PC-9 (cell line): ENCODE data around the gene EME1. TPM values are rescaled to one million over a fixed set of nuclear protein-coding genes. Genes with fewer than 3 reads are reported as not detected.

Experiments used
- BruUV-seq: library from RNA; stranded (reverse); fragments of 400-500 nt; replicated peaks from 2 replicates; lab custom pipeline; 2021; lab: Mats Ljungman, UMichigan
- CTCF ChIA-PET: fragments of 300-600 bp; sonication (Branson Sonifier 250); formaldehyde crosslinking; loops from one replicate; lab custom pipeline; 2022; ENCODE audit warnings: antibody characterized with exemption; lab: Charles Lee
- POLR2A ChIA-PET: fragments of 300-600 bp; sonication (Branson Sonifier 250); formaldehyde crosslinking; loops from one replicate; lab custom pipeline; 2022; ENCODE audit warnings: antibody characterized with exemption; ENCODE audit not compliant: unreplicated experiment; lab: Charles Lee
- DNase-seq, 2 experiments: peaks; one replicate each; pipeline versions ENCODE4 v3.0.0 to v3.0.0-alpha.2; 2015 to 2022; ENCODE audit warnings: mixed read lengths in 1 of 2
- H2AFZ ChIP-seq: fragments of 200-600 bp; sonication (generic); 2 replicates; pipeline ENCODE4 v1.8.1; 2017; ENCODE audit warnings: antibody characterized with exemption
- H3F3A ChIP-seq: fragments of 200-600 bp; sonication (generic); 2 replicates; pipeline ENCODE4 v1.8.1; 2017; ENCODE audit warnings: antibody characterized with exemption, mild to moderate bottlenecking, low read depth; ENCODE audit not compliant: insufficient read depth
- H3K27ac ChIP-seq: fragments of 200-600 bp; sonication (generic); 2 replicates; pipeline ENCODE4 v1.6.1; 2016; ENCODE audit warnings: mixed run types
- H3K27me3 ChIP-seq: fragments of 200-600 bp; sonication (generic); 2 replicates; pipeline ENCODE4 v1.6.1; 2016; ENCODE audit warnings: low read depth, mixed run types; ENCODE audit not compliant: insufficient read depth
- H3K36me3 ChIP-seq: fragments of 200-600 bp; sonication (generic); 2 replicates; pipeline ENCODE4 v1.6.1; 2016; ENCODE audit warnings: low read depth, mixed run types
- H3K4me1 ChIP-seq: fragments of 200-600 bp; sonication (generic); replicated peaks from 2 replicates; pipeline ENCODE4 v1.6.1; 2016; ENCODE audit warnings: mixed run types; ENCODE audit not compliant: insufficient read depth
- H3K4me2 ChIP-seq: fragments of 200-600 bp; sonication (generic); 2 replicates; pipeline ENCODE4 v1.6.1; 2017; ENCODE audit warnings: mixed run types
- H3K4me3 ChIP-seq: fragments of 200-600 bp; sonication (generic); 2 replicates; pipeline ENCODE4 v1.6.1; 2016; ENCODE audit warnings: mixed run types
- H3K79me2 ChIP-seq: fragments of 200-600 bp; sonication (generic); 2 replicates; pipeline ENCODE4 v1.6.1; 2017; ENCODE audit warnings: low read depth, mixed run types
- H3K9me2 ChIP-seq: fragments of 200-600 bp; sonication (generic); 2 replicates; pipeline ENCODE4 v1.8.1; 2017; ENCODE audit warnings: mild to moderate bottlenecking; ENCODE audit not compliant: insufficient read depth
- H3K9me3 ChIP-seq: fragments of 200-600 bp; sonication (generic); 2 replicates; pipeline ENCODE4 v1.8.1; 2016; ENCODE audit warnings: low read depth; ENCODE audit not compliant: insufficient read depth
- H4K20me1 ChIP-seq: fragments of 200-600 bp; sonication (generic); 2 replicates; pipeline ENCODE4 v1.8.1; 2017; ENCODE audit not compliant: insufficient read depth
- EZH2 ChIP-seq: fragments of 200-600 bp; sonication (generic); IDR thresholded peaks from 2 replicates; pipeline ENCODE4 v1.8.0; 2017; ENCODE audit warnings: antibody characterized with exemption, low read depth
- intact Hi-C: fragments of 100-400 bp; cut with micrococcal nuclease; formaldehyde crosslinking; loops from one replicate; pipeline ENCODE4 v1.10.0; 2022; ENCODE audit not compliant: unreplicated experiment
- total RNA-seq: library from RNA; stranded (reverse); gene quantifications from 2 replicates; pipeline ENCODE4 v1.2.3, GENCODE V29; 2021
- TF ChIP-seq, protein P1 (sequence below): fragments of 200-600 bp; sonication (generic); conservative IDR thresholded peaks from 2 replicates; pipeline ENCODE4 v1.6.1; 2017; ENCODE audit warnings: mixed run types, antibody characterized with exemption, mild to moderate bottlenecking, moderate library complexity

The EME1 gene
- total RNA-seq, 1 experiment from 2014 or later: 21.0 TPM

DNA sequence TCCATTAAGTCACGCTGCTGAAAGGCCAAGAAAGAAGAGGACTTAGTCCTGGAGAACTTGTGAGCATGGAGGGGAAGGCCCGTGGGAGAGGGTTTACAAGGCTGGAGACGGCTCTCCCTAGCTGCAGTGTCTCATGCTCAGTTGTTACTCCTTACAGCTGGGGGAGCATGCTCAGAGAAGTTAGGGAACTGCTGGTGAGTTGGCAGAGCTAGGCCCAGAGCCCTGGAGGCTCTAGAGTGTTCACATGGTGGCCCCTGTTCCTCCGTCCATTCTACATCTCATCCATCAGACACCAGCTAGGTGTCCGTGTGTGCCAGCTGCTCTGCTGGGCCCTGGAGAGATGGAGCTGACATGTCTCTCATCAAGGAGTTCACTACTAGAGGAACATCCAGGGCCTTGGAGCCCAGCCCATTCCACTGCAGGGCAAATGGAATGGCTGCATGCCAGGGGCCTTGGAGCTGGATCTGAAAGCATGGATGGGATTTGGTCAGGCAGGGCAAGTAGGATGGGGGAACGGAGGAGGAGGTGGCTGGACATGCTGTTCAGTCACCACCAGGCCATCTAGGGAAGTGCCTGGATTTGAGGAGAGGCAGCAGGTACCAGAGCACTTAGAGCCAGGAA, 20.8 kb upstream of the EME1 start:
- intact Hi-C loops: no loop called here
- Histone ChIP-seq H3K27ac (no peak overlapping the region), H2AFZ (no peak overlapping the region), H3K9me2 (no peaks in the 10 kb centered on the region), H3K27me3 (no peaks in the 10 kb centered on the region), H3K4me2 (no peak overlapping the region), H3K36me3 (0 out of 2 replicates have a peak, but pooled peaks cover 7% of the 10 kb centered on the region), H3F3A (peaks cover 13% of the 10 kb centered on the region; the same call in 1 of the 2 replicates), H4K20me1 (peaks cover 3% of the 10 kb centered on the region), H3K4me1 (0 out of 2 replicates have a peak, but pooled peaks cover under 1% of the 10 kb centered on the region), H3K4me3 (no peak overlapping the region), H3K79me2 (peaks cover 13% of the 10 kb centered on the region), H3K9me3 (no peaks in the 10 kb centered on the region)
- BruUV-seq: no TSS peak
- POLR2A ChIA-PET: no interaction called here
- CTCF ChIA-PET: no interaction called here
- no peak for DNase-seq
- TF ChIP-seq EZH2: no peak
- TF ChIP-seq, protein P1, sequence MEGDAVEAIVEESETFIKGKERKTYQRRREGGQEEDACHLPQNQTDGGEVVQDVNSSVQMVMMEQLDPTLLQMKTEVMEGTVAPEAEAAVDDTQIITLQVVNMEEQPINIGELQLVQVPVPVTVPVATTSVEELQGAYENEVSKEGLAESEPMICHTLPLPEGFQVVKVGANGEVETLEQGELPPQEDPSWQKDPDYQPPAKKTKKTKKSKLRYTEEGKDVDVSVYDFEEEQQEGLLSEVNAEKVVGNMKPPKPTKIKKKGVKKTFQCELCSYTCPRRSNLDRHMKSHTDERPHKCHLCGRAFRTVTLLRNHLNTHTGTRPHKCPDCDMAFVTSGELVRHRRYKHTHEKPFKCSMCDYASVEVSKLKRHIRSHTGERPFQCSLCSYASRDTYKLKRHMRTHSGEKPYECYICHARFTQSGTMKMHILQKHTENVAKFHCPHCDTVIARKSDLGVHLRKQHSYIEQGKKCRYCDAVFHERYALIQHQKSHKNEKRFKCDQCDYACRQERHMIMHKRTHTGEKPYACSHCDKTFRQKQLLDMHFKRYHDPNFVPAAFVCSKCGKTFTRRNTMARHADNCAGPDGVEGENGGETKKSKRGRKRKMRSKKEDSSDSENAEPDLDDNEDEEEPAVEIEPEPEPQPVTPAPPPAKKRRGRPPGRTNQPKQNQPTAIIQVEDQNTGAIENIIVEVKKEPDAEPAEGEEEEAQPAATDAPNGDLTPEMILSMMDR: no peak

DNA sequence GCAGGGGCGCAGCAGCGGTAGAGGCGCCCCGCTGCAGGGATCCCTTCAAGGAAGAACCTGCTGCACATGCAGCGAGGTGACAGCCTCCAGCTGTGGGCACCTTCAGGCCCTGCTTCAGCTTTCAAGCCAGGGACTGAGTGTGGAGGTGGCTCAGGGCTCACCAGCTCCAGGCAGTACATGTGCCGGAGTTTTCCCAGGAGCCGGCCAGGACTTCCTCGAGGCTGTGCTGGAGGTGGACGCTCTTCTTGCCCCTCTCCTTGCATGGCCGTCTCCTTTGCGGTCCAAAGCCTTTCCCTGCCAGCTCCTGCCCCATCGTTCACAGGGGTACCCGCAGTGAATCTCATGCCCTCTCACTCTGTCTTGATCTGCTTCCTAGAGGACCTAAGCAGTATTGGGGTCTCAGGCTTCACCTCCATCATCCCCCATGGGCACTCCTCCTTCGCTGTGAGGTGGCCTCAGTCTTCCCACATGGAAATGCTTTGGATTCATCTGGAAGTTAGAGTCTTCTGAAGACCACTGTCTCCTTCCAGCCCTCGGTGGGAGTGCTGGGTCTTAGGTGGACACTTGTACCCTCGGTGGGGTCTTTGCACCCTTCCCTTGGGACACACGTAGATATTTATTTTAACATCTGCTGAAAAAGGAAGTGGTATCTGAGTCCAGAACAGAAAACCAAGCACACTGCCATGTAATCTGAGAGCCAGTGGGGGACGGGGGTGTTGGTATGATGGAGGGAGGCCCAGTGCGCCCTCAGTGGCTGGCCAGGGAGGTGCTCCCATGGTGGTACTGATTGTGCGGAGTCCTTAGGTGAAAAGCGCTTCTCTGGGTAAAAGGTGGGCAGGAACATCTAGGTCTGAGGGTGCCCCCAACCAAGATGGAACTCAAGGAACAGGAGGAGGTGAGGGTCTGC, 20.1 kb upstream of the EME1 start:
- Histone ChIP-seq H3K36me3 (0 out of 2 replicates have a peak, but pooled peaks cover 7% of the 10 kb centered on the region), H3F3A (peaks cover 6% of the 10 kb centered on the region; the same call in 1 of the 2 replicates), H3K9me2 (no peaks in the 10 kb centered on the region), H3K9me3 (no peaks in the 10 kb centered on the region), H3K27ac (no peak overlapping the region), H3K4me1 (no peaks in the 10 kb centered on the region), H3K4me2 (no peak overlapping the region), H3K27me3 (no peaks in the 10 kb centered on the region), H2AFZ (no peak overlapping the region), H3K79me2 (peaks cover 5% of the 10 kb centered on the region; the same call in 1 of the 2 replicates), H4K20me1 (peaks cover 3% of the 10 kb centered on the region), H3K4me3 (no peak overlapping the region)
- BruUV-seq: no TSS peak
- intact Hi-C loops: no loop called here
- ChIA-PET POLR2A (no interaction called here), CTCF (no interaction called here)
- no peak for TF ChIP-seq EZH2
- TF ChIP-seq, protein P1: no peak
- no peak for DNase-seq

DNA sequence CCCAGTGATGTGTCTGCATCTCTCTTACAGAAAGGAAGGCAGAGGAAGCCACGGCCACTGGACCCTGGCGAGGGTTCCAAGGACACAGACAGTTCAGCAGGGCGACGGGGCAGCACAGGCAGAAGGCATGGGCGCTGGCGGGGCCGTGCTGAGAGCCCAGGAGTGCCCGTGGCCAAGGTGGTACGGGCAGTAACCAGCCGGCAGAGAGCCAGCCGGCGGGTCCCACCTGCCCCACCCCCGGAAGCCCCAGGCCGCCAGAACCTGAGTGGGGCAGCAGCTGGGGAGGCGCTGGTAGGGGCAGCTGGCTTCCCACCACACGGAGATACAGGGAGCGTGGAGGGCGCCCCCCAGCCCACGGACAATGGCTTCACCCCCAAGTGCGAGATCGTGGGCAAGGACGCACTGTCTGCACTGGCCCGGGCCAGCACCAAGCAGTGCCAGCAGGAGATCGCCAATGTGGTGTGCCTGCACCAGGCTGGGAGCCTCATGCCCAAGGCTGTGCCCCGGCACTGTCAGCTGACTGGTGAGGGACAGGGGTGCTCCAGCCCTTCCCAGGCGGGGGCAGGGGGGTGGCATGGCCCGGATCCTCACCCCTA, 19.3 kb upstream of the EME1 start:
- intact Hi-C loops: no loop called here
- no peak overlapping the region for H3K27ac ChIP-seq
- no peaks in the 10 kb centered on the region for H3K9me3 ChIP-seq
- no peaks in the 10 kb centered on the region for H3K9me2 ChIP-seq
- no peaks in the 10 kb centered on the region for H3K4me1 ChIP-seq
- BruUV-seq: no TSS peak
- POLR2A ChIA-PET: no interaction called here
- H3K79me2 ChIP-seq: no peaks in the 10 kb centered on the region
- CTCF ChIA-PET: no interaction called here
- no peaks in the 10 kb centered on the region for H3F3A ChIP-seq
- H3K4me2 ChIP-seq: no peak overlapping the region
- TF ChIP-seq EZH2: no peak
- TF ChIP-seq, protein P1: no peak
- no peaks in the 10 kb centered on the region for H3K27me3 ChIP-seq
- H4K20me1 ChIP-seq: peaks cover 3% of the 10 kb centered on the region; the same call in 1 of the 2 replicates
- H3K4me3 ChIP-seq: no peak overlapping the region
- DNase-seq: no peak
- H3K36me3 ChIP-seq: 0 out of 2 replicates have a peak, but pooled peaks cover 7% of the 10 kb centered on the region
- no peak overlapping the region for H2AFZ ChIP-seq
